ENCODE results near the gene HERC3.

The HERC3 gene

DNA sequence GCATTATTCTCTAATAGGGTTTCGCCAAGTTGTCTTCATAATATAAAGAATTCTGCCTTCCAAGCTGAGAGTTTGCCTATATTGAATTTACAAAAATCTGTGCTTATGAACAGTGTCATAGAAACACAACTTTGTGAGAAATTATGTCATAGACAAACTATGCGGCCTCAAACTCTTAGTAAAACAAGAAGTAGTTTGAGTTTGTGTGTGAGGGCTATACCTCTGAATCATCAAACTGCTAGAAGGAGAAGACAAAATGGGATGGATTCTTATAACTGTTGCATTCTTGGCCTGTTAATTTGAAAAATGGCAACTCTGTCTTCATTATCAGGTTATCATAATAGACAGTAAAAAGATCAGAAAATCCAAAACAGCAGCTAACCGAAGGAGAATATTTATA is 151.4 kb downstream of the HERC3 start:
- DNase-seq (ENCODE audit: low read depth): peak; percentile 52
- H3K4me3 ChIP-seq (ENCODE audit: low read depth, low read length): no peak overlapping the region
- in situ Hi-C loops (cut with HindIII; ENCODE audit: low sequenced_read_pairs): no loop called here
- TF ChIP-seq, protein P1, sequence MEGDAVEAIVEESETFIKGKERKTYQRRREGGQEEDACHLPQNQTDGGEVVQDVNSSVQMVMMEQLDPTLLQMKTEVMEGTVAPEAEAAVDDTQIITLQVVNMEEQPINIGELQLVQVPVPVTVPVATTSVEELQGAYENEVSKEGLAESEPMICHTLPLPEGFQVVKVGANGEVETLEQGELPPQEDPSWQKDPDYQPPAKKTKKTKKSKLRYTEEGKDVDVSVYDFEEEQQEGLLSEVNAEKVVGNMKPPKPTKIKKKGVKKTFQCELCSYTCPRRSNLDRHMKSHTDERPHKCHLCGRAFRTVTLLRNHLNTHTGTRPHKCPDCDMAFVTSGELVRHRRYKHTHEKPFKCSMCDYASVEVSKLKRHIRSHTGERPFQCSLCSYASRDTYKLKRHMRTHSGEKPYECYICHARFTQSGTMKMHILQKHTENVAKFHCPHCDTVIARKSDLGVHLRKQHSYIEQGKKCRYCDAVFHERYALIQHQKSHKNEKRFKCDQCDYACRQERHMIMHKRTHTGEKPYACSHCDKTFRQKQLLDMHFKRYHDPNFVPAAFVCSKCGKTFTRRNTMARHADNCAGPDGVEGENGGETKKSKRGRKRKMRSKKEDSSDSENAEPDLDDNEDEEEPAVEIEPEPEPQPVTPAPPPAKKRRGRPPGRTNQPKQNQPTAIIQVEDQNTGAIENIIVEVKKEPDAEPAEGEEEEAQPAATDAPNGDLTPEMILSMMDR (IDR thresholded peaks at IDR 0.05; ENCODE audit: low read depth, low read length, missing control alignments): no peak

DNA sequence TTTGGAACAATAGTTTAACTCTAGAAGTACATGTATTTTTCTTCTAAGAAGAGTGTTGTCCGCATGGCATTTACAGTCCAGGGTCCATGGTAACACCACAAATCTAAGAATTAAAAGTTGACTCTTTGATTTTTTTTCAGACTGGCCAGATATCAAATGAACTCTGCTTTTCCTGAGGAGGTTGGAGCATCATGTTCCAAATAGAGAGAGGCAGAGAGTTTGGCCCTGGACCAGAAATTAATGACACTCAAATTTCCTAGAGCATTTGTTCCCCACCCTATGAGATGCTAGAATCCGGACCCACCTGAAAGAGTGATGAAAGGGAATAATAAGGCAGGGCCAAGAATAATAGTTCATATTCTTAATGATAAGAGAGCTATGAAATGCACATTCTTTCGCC is 152.3 kb downstream of the HERC3 start:
- in situ Hi-C loops (cut with HindIII; ENCODE audit: low sequenced_read_pairs): no loop called here
- TF ChIP-seq, protein P1 (IDR thresholded peaks at IDR 0.05; ENCODE audit: low read depth, low read length, missing control alignments): no peak
- no peak overlapping the region for H3K4me3 ChIP-seq (ENCODE audit: low read depth, low read length)
- DNase-seq (ENCODE audit: low read depth): no peak

DNA sequence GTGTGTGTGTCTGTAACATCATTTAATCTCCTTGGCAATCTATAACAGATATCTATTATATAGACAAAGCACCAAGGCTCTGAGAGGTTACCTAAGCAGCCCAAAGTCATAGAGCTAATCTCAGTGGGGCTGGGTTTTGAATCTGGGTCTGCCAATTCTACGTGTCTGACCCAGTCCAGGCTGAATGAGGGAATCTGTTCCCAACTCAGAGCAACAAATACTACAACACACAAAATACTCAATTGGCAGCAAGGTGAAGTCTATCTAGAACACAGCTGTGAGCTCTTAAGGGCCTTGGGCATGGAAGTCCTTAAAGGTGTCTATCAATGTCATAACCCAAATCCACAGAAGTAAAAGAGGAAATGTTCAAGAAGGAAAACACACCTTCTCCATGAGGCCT is 152.9 kb downstream of the HERC3 start:
- DNase-seq (ENCODE audit: low read depth): no peak
- TF ChIP-seq, protein P1 (IDR thresholded peaks at IDR 0.05; ENCODE audit: low read depth, low read length, missing control alignments): no peak
- H3K4me3 ChIP-seq (ENCODE audit: low read depth, low read length): no peak overlapping the region
- in situ Hi-C loops (cut with HindIII; ENCODE audit: low sequenced_read_pairs): no loop called here

- no peak for DNase-seq (ENCODE audit: low read depth)
- in situ Hi-C loops (cut with HindIII; ENCODE audit: low sequenced_read_pairs): no loop called here
- TF ChIP-seq, protein P1 (IDR thresholded peaks at IDR 0.05; ENCODE audit: low read depth, low read length, missing control alignments): no peak
- no peak overlapping the region for H3K4me3 ChIP-seq (ENCODE audit: low read depth, low read length)
Measured at GRCh38 chr4:88745581-88746163, 153.4 kb downstream of the HERC3 start.

DNA sequence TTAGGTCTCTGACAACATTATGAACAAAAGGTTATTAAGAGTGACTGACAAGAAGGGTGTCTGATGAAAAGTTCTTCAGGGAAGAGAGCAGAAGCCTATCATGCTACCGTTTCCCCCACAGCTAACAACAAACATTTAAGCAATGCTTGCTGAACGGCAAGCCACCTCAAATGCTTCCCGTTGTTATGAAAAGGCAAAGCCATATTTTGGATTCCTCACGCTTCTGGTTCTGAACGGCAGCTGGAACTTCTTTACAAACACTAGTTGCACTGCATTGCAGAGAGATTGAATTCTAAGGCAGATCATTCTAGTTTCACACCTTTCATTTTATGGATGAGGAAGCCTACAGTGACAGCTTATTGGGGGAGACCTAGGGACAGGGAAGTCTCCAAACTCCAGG is 153.9 kb downstream of the HERC3 start:
- no peak overlapping the region for H3K4me3 ChIP-seq (ENCODE audit: low read depth, low read length)
- no peak for DNase-seq (ENCODE audit: low read depth)
- in situ Hi-C loops (cut with HindIII; ENCODE audit: low sequenced_read_pairs): no loop called here
- TF ChIP-seq, protein P1 (IDR thresholded peaks at IDR 0.05; ENCODE audit: low read depth, low read length, missing control alignments): no peak

- no peak overlapping the region for H3K4me3 ChIP-seq (ENCODE audit: low read depth, low read length)
- DNase-seq (ENCODE audit: low read depth): no peak
- in situ Hi-C loops (cut with HindIII; ENCODE audit: low sequenced_read_pairs): no loop called here
- TF ChIP-seq, protein P1 (IDR thresholded peaks at IDR 0.05; ENCODE audit: low read depth, low read length, missing control alignments): no peak
Measured at GRCh38 chr4:88747351-88747750, 155.1 kb downstream of the HERC3 start.

Data from astrocyte of the cerebellum (primary cell).